Mucosa of rectum (tissue), 2 donors: Measurements from ENCODE around the gene CD3G.
A peak's percentile ranks its signal among the peaks of the same experiment; 100 is the strongest.
"Not testable (repeated sequence)": the region's sequence is repeated elsewhere in the genome, so short reads cannot be mapped to it uniquely, and the experiment has no call there.

Experiments
- H3K27ac ChIP-seq, 2 donors: one replicate each; pipeline ENCODE4 v1.7.0; 2013; ENCODE audit warnings: inconsistent platforms in 2 of 2, low read depth in 2 of 2, low read length in 2 of 2
- H3K27me3 ChIP-seq, 2 donors: one replicate each; pipeline ENCODE4 v1.7.0; 2013; ENCODE audit warnings: low read length in 2 of 2; ENCODE audit not compliant: control insufficient read depth in 2 of 2, insufficient read depth in 2 of 2
- H3K36me3 ChIP-seq, 2 donors: one replicate each; pipeline ENCODE4 v1.7.0; 2013; ENCODE audit warnings: low read length in 2 of 2; ENCODE audit not compliant: control insufficient read depth in 2 of 2, insufficient read depth in 2 of 2
- H3K4me1 ChIP-seq, 2 donors: one replicate each; pipeline ENCODE4 v1.7.0; 2013; ENCODE audit warnings: low read length in 2 of 2, mild to moderate bottlenecking in 1 of 2; ENCODE audit not compliant: control insufficient read depth in 2 of 2, insufficient read depth in 2 of 2
- H3K4me3 ChIP-seq, 2 donors: one replicate each; pipeline ENCODE4 v1.7.0; 2013; ENCODE audit warnings: low read length in 2 of 2
- H3K9ac ChIP-seq, 2 donors: one replicate each; pipeline ENCODE4 v1.7.0; 2013; ENCODE audit warnings: low read length in 2 of 2, low read depth in 1 of 2, mild to moderate bottlenecking in 1 of 2
- H3K9me3 ChIP-seq, 2 donors: one replicate each; pipeline ENCODE4 v1.7.0; 2013; ENCODE audit warnings: low read length in 2 of 2; ENCODE audit not compliant: control insufficient read depth in 2 of 2
- donor health status: healthy.
- donor health status: Normal muscosa, but diverticular disease.

CD3G gene

DNA sequence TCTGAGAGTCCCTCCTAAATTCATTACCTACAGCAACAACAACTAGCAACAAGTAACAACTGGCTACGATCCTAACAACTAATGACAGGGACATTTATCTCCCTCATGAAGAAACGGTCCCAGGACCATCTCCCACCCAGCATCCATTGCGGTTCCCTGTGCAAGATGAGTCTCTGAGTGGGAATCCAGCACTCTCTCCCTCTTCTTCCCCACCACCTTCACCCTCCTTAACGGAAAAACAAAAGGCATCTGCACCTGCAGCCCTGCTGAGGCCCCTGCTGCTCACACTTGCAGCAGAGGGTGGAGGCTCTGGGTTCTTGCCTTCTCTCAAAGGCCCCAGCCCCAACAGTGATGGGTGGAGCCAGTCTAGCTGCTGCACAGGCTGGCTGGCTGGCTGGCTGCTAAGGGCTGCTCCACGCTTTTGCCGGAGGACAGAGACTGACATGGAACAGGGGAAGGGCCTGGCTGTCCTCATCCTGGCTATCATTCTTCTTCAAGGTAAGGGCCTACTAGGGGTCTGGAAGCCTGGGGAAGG, at the start of gene CD3G:
TSS of gene CD3G (plus strand) at position 364 of the 535 bp plus-strand sequence. CDS start at position 444, 80 bp downstream.
- Histone ChIP-seq H3K36me3 (no peaks in the 10 kb centered on the region), H3K27me3 (no peaks in the 10 kb centered on the region), H3K9me3 (no peaks in the 10 kb centered on the region), H3K4me3 (peak within 1 kb of the TSS in 1 of 2 donors; percentile 64), H3K4me1 (no peaks in the 10 kb centered on the region), H3K27ac (peak within 1 kb of the TSS in 1 of 2 donors; percentile 61), H3K9ac (no peak within 1 kb of the TSS)

DNA sequence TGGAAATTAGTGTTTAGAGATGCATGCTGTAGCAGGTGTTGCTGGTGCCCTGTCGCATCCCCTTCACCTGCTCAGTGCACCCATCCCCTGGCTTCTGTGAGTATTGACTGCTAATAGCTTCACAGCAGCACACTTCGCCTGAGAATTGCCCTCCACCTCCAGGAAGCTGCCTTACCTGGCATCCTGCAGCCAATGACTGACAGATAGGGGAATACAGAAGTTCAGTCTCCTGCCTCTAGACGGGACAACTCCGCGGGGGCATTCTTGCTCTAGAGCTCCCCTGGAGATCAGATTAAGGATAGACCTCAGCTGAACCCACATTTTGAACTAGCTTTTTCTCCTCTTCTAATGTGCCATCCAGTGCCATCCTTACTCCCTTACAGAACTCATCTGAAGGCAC, 48.9 kb upstream of the CD3G start:
- H3K36me3 ChIP-seq, result no peaks in the 10 kb centered on the region
- H3K27ac ChIP-seq, result no peak overlapping the region
- H3K27me3 ChIP-seq, result no peaks in the 10 kb centered on the region
- H3K9ac ChIP-seq, result no peak overlapping the region
- H3K9me3 ChIP-seq, result no peaks in the 10 kb centered on the region
- peaks cover 0 to 5% of the 10 kb centered on the region in 2 donors for H3K4me1 ChIP-seq
- no peak overlapping the region for H3K4me3 ChIP-seq

DNA sequence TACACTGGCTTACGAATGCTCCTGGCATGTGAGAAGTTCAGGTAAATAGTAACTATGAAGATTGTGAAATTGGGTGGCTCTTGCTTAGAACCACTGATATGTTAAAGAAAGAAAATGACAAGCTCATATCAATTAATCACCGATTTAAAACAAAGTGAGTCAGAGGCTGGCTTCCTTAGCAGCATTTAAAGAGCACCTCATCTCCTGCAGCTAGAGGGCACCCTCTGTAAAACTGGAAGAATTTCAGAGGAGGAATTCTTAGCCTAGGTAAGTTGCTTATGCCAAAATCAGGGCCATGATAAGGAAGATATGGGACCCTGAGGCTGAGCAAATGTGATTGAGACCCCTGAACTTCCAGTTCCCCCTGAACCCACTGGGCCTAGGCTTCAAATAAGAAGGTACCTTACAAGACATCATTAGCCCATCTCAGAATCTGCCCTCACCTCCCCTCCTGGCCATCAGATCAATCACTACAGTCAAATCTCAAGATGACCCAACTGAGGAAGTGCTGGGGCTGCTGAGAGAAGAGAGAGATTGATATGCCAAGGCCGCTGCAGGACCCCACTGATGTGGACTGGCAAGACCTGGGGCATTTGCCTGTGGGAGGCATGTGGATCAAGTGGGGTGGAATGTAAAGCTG, 48.2 kb upstream of the CD3G start:
- Histone ChIP-seq H3K27ac (no peak overlapping the region), H3K36me3 (no peaks in the 10 kb centered on the region), H3K9ac (no peak overlapping the region), H3K4me3 (no peak overlapping the region), H3K9me3 (no peaks in the 10 kb centered on the region), H3K4me1 (peaks cover 0 to under 1% of the 10 kb centered on the region in 2 donors), H3K27me3 (no peaks in the 10 kb centered on the region)

DNA sequence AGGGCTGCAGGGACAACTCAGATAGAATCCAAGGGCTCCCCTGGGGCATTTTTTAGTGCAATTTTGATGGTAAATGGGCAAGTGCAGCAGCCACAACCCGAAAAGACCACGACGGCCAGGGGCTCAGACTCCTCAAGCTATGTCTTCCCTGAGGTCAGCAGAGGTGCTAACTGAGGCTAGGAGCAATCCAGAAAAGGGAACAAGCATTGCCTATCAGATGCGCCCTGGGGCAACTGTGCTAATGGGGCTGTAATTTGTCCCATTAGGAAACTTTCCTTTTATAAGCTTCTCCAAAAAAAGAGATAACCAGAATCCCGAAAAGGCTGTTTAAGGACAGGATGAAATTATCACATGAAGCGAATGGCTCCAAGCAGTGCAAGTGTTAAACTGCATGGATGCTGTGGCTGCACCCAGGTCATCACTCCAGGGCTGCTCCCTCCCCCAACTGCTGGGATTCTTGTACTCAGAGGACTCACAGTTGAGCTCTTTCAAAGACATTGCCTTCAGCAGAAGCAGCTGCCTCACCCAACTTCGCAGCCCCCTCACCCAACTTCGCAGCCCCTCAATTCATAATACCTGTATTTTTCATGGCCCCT, 42.4 kb upstream of the CD3G start:
- no peak overlapping the region for H3K4me3 ChIP-seq
- peaks cover 0 to 5% of the 10 kb centered on the region in 2 donors for H3K27me3 ChIP-seq
- H3K9ac ChIP-seq, result no peak overlapping the region
- H3K36me3 ChIP-seq, result no peaks in the 10 kb centered on the region
- no peaks in the 10 kb centered on the region for H3K4me1 ChIP-seq
- H3K9me3 ChIP-seq, result no peaks in the 10 kb centered on the region
- no peak overlapping the region for H3K27ac ChIP-seq

DNA sequence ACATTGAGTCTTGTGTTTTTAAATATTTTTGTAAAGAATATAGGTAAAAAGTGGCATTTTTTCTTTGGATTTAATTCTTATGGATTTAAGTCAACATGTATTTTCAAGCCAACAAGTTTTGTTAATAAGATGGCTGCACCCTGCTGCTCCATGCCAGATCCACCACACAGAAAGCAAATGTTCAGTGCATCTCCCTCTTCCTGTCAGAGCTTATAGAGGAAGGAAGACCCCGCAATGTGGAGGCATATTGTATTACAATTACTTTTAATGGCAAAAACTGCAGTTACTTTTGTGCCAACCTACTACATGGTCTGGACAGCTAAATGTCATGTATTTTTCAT, 39.9 kb upstream of the CD3G start:
- Histone ChIP-seq H3K36me3 (no peaks in the 10 kb centered on the region), H3K4me3 (no peak overlapping the region), H3K9ac (no peak overlapping the region), H3K4me1 (no peaks in the 10 kb centered on the region), H3K9me3 (no peaks in the 10 kb centered on the region), H3K27me3 (peaks cover 0 to 5% of the 10 kb centered on the region in 2 donors), H3K27ac (peak overlapping the region in 1 of 2 donors; percentile 67)

DNA sequence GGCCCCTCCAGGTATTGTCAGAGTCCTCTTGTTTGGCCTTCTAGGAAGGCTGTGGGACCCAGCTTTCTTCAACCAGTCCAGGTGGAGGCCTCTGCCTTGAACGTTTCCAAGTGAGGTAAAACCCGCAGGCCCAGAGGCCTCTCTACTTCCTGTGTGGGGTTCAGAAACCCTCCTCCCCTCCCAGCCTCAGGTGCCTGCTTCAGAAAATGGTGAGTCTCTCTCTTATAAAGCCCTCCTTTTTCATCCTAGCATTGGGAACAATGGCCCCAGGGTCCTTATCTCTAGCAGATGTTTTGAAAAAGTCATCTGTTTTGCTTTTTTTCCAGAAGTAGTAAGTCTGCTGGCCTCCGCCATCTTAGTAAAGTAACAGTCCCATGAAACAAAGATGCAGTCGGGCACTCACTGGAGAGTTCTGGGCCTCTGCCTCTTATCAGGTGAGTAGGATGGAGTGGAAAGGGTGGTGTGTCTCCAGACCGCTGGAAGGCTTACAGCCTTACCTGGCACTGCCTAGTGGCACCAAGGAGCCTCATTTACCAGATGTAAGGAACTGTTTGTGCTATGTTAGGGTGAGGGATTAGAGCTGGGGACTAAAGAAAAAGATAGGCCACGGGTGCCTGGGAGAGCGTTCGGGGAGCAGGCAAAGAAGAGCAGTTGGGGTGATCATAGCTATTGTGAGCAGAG, 39.4 kb upstream of the CD3G start, which contains the start of gene CD3E:
TSS of gene CD3E (plus strand) at position 163 of the 681 bp plus-strand sequence. CDS start at position 386, 223 bp downstream.
- H3K4me3 ChIP-seq, result peak within 1 kb of the TSS in 1 of 2 donors; percentile 39
- no peaks in the 10 kb centered on the region for H3K36me3 ChIP-seq
- H3K27me3 ChIP-seq, result peaks cover 0 to 5% of the 10 kb centered on the region in 2 donors
- H3K27ac ChIP-seq, result peak within 1 kb of the TSS; percentile 34 to 67
- peak within 1 kb of the TSS in 1 of 2 donors; percentile 56 for H3K9ac ChIP-seq
- H3K4me1 ChIP-seq, result no peaks in the 10 kb centered on the region
- no peaks in the 10 kb centered on the region for H3K9me3 ChIP-seq

DNA sequence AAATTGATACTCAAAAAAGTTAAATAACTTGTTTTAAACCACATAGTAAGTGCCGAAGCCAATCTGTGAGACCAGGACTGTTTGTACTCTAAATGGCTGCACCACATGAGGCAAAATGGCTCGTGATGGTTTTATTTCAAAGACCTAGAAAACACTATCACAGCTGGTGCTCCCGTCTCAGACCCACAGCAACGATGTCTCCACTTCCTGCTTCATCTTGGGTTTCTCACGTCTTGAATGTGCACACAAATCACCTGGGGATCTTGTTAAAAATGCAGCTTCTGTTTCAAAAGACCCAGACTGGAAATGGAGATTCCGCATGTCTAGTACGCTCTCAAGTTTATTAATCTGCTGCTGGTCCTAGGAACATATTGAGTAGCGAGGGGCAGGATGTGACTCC, 38.4 kb upstream of the CD3G start:
- Histone ChIP-seq H3K9me3 (no peaks in the 10 kb centered on the region), H3K9ac (peak overlapping the region in 1 of 2 donors; percentile 61), H3K4me3 (peak overlapping the region in 1 of 2 donors; percentile 39), H3K27ac (peak overlapping the region in 1 of 2 donors; percentile 67), H3K36me3 (no peaks in the 10 kb centered on the region), H3K27me3 (peaks cover 0 to 5% of the 10 kb centered on the region in 2 donors), H3K4me1 (peaks cover 0 to under 1% of the 10 kb centered on the region in 2 donors)

DNA sequence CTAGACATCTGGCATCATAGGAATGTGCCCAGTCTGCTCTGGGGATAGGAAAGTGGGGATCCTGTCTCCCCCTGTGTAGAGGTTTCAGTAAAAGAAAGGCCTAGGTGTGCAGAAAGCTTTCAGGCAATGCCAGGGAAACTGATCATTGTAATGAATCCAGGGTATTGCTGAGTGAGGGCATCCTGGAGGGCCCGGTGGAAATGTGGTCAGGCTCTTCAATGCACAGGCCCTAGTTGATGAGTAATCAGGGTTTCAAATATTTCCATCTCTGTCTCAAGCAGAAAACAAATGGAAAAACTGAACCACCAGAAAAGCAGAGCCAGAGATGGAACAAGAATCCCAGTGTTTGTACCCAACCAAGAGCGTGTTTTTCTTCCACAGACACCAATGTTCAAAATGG, 37.6 kb upstream of the CD3G start:
- Histone ChIP-seq H3K27me3 (peaks cover 0 to 5% of the 10 kb centered on the region in 2 donors), H3K9ac (no peak overlapping the region), H3K4me3 (no peak overlapping the region), H3K9me3 (no peaks in the 10 kb centered on the region), H3K36me3 (no peaks in the 10 kb centered on the region), H3K4me1 (peaks cover 0 to 4% of the 10 kb centered on the region in 2 donors), H3K27ac (no peak overlapping the region)

DNA sequence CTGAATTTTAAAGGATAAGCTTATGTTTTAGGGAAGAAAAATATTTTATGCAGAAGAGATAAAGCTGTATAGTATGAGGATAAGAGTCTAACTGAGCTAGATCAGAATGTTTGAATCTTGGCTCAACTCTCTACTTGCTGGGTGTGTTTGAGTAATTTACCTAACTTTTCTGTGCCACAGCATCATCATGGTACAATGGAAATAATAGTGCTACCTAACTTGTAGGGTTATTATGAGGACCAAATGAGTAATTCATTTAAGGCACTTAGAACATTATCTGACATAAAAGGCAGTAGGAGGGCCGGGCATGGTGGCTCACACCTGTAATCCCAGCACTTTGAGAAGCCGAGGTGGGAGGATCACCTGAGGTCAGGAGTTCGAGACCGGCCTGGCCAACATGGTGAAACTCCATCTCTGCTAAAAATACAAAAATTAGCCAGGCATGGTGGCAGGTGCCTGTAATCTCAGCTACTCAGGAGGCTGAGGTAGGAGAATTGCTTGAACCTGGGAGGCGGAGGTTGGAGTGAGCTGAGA, 35.1 kb upstream of the CD3G start:
- H3K9me3 ChIP-seq, H3K27me3 ChIP-seq, H3K4me1 ChIP-seq, H3K4me3 ChIP-seq, H3K36me3 ChIP-seq, H3K27ac ChIP-seq, H3K9ac ChIP-seq: not testable (repeated sequence)

DNA sequence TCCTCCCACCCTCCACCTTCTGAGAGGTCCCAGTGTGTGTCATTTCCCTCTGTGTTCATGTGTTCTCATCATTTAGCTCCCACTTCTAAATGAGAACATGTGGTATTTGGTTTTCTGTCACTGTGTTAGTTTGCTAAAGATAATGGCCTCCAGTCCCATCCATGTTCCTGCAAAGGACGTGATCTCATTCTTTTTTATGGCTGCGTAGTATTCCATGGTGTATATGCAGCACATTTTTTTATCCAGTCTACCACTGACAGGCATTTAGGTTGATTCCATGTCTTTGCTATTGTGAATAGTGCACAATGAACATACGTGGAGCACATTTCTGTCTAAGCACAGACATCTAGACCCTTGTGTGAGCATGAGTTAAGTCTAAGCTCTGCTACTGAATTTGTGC, 33.9 kb upstream of the CD3G start:
- Histone ChIP-seq H3K36me3 (no peaks in the 10 kb centered on the region), H3K9me3 (no peaks in the 10 kb centered on the region), H3K9ac (no peak overlapping the region), H3K27ac (no peak overlapping the region), H3K4me3 (no peak overlapping the region), H3K27me3 (no peaks in the 10 kb centered on the region), H3K4me1 (peaks cover 4 to 16% of the 10 kb centered on the region in 2 donors)
